ENCODE results near the gene GLRA3.

GRCh38 chr4:174746710-174747109 is 82.3 kb downstream of the GLRA3 start:
- TF ChIP-seq EZH2 (IDR thresholded peaks at IDR 0.05; ENCODE audit: insufficient read depth, poor library complexity, severe bottlenecking) (no peak), EZH2phosphoT487 (IDR thresholded peaks at IDR 0.05; ENCODE audit: insufficient read depth, low read depth) (no peak)

All from GM23248 (cell line).